Renal cortical epithelial cell (primary cell): ENCODE results near the gene POU2F2. TPM values are rescaled to one million over a fixed set of nuclear protein-coding genes. Genes with fewer than 3 reads are reported as not detected.
"Not testable (repeated sequence)": the region's sequence is repeated elsewhere in the genome, so short reads cannot be mapped to it uniquely, and the experiment has no call there.

Experiments used
- DNase-seq: peaks from one replicate; pipeline ENCODE4 v3.0.0-alpha.2; 2011; ENCODE audit warnings: low read depth
- total RNA-seq: library from RNA; depleted of rRNA; stranded (reverse); fragments of >200 nt; gene quantifications from 2 replicates; pipeline ENCODE4 v1.2.3, GENCODE V29; 2014

POU2F2 gene
- total RNA-seq, 1 donor from 2014 or later: 0.25 TPM

GRCh38 chr19:42100241-42100640, 32.0 kb downstream of the POU2F2 start:
- not testable (repeated sequence) for DNase-seq

GRCh38 chr19:42099336-42099925, 32.8 kb downstream of the POU2F2 start:
- no peak for DNase-seq

- no peak for DNase-seq
Measured at GRCh38 chr19:42098781-42099180, 33.5 kb downstream of the POU2F2 start.

GRCh38 chr19:42097461-42097860, 34.8 kb downstream of the POU2F2 start:
- no peak for DNase-seq

GRCh38 chr19:42096255-42096837, 35.9 kb downstream of the POU2F2 start:
- no peak for DNase-seq

- DNase-seq: no peak
Measured at GRCh38 chr19:42095814-42096230, 36.4 kb downstream of the POU2F2 start.

- DNase-seq: no peak
Measured at GRCh38 chr19:42095142-42095813, 37.0 kb downstream of the POU2F2 start.

GRCh38 chr19:42093926-42094325, 38.3 kb downstream of the POU2F2 start:
- DNase-seq: no peak

GRCh38 chr19:42093505-42093904, 38.7 kb downstream of the POU2F2 start:
- no peak for DNase-seq

GRCh38 chr19:42092350-42092749, 39.9 kb downstream of the POU2F2 start:
- DNase-seq: no peak

GRCh38 chr19:42091742-42092141, 40.5 kb downstream of the POU2F2 start:
- no peak for DNase-seq

- DNase-seq: no peak
Measured at GRCh38 chr19:42091300-42091699, 40.9 kb downstream of the POU2F2 start.

- DNase-seq: no peak
Measured at GRCh38 chr19:42090672-42091071, 41.6 kb downstream of the POU2F2 start.

GRCh38 chr19:42089772-42090171, 42.5 kb downstream of the POU2F2 start:
- DNase-seq: no peak

GRCh38 chr19:42089191-42089750, 43.0 kb downstream of the POU2F2 start:
- DNase-seq: no peak

- DNase-seq: peak; percentile 53
Measured at GRCh38 chr19:42088471-42089190, 43.6 kb downstream of the POU2F2 start.

GRCh38 chr19:42086770-42087550, 45.3 kb downstream of the POU2F2 start:
- DNase-seq: no peak

- DNase-seq: no peak
Measured at GRCh38 chr19:42086188-42086736, 46.0 kb downstream of the POU2F2 start.

GRCh38 chr19:42083537-42083936, 48.7 kb downstream of the POU2F2 start:
- no peak for DNase-seq

- peak; percentile 37 for DNase-seq
Measured at GRCh38 chr19:42081584-42082203, 50.6 kb downstream of the POU2F2 start.
